Common myeloid progenitor, CD34-positive (primary cell): ENCODE measurements around the gene TRAPPC8.
"Not testable (repeated sequence)": the region's sequence is repeated elsewhere in the genome, so short reads cannot be mapped to it uniquely, and the experiment has no call there.

Experiments used
- CTCF ChIA-PET: fragments of 350-600 bp; sonication (Branson Sonifier 250); formaldehyde crosslinking; loops from one replicate; lab custom pipeline; 2021; ENCODE audit warnings: antibody characterized with exemption; lab: Charles Lee
- POLR2A ChIA-PET: fragments of 350-600 bp; sonication (Branson Sonifier 250); formaldehyde crosslinking; loops from one replicate; lab custom pipeline; 2021; ENCODE audit warnings: antibody characterized with exemption; lab: Charles Lee
- DNase-seq, 3 donors: peaks; one replicate each; pipeline versions ENCODE4 v3.0.0 to v3.0.0-alpha.2; 2013
- H3K27ac ChIP-seq, 2 experiments: 1 replicate in 1 of 2; 2 replicates in 1 of 2; pipeline ENCODE4 v1.7.0; 2013; ENCODE audit warnings: inconsistent platforms in 2 of 2, low read length in 2 of 2, mild to moderate bottlenecking in 2 of 2, low read depth in 1 of 2, moderate library complexity in 1 of 2; ENCODE audit not compliant: severe bottlenecking in 2 of 2, insufficient read depth in 1 of 2, poor library complexity in 1 of 2
- H3K27me3 ChIP-seq, 5 experiments: replicated peaks in 2 of 5; 1 replicate in 3 of 5; 2 replicates in 2 of 5; pipeline versions ENCODE4 v1.6.1 to v1.7.0; 2013; ENCODE audit warnings: low read length in 4 of 5, mild to moderate bottlenecking in 2 of 5, moderate library complexity in 2 of 5, inconsistent platforms in 1 of 5; ENCODE audit not compliant: insufficient read depth in 5 of 5, control insufficient read depth in 4 of 5
- H3K36me3 ChIP-seq, 4 experiments: 1 replicate in 2 of 4; 2 replicates in 2 of 4; pipeline versions ENCODE4 v1.6.1 to v1.7.0; 2013; ENCODE audit warnings: low read length in 3 of 4, control low read depth in 1 of 4, mild to moderate bottlenecking in 1 of 4; ENCODE audit not compliant: control insufficient read depth in 4 of 4, insufficient read depth in 4 of 4
- H3K4me1 ChIP-seq, 4 experiments: 1 replicate in 3 of 4; 2 replicates in 1 of 4; pipeline versions ENCODE4 v1.6.1 to v1.7.1; 2013; ENCODE audit warnings: low read length in 3 of 4, mild to moderate bottlenecking in 3 of 4, control low read depth in 1 of 4, inconsistent platforms in 1 of 4, moderate library complexity in 1 of 4; ENCODE audit not compliant: control insufficient read depth in 4 of 4, insufficient read depth in 4 of 4; ENCODE audit errors: control extremely low read depth in 1 of 4
- H3K4me3 ChIP-seq, 7 experiments: 1 replicate in 4 of 7; 2 replicates in 3 of 7; pipeline versions ENCODE4 v1.5.1 to v1.7.0; 2013; ENCODE audit warnings: mild to moderate bottlenecking in 7 of 7, low read length in 6 of 7, moderate library complexity in 6 of 7, inconsistent platforms in 2 of 7, low read depth in 2 of 7, control low read depth in 1 of 7; ENCODE audit not compliant: insufficient read depth in 4 of 7, control insufficient read depth in 1 of 7; ENCODE audit errors: extremely low read depth in 1 of 7
- H3K9me3 ChIP-seq, 5 experiments: 1 replicate in 4 of 5; 2 replicates in 1 of 5; pipeline versions ENCODE4 v1.6.1 to v1.7.1; 2013; ENCODE audit warnings: low read length in 4 of 5, mild to moderate bottlenecking in 2 of 5, inconsistent platforms in 1 of 5, low read depth in 1 of 5, moderate library complexity in 1 of 5; ENCODE audit not compliant: control insufficient read depth in 4 of 5, insufficient read depth in 2 of 5; ENCODE audit errors: control extremely low read depth in 1 of 5
- WGBS: methylation state at CpG from one replicate; pipeline ENCODE4 v1.1.5; 2013; ENCODE audit not compliant: insufficient coverage; 5-methylcytosine and 5-hydroxymethylcytosine counted together

The TRAPPC8 gene

DNA sequence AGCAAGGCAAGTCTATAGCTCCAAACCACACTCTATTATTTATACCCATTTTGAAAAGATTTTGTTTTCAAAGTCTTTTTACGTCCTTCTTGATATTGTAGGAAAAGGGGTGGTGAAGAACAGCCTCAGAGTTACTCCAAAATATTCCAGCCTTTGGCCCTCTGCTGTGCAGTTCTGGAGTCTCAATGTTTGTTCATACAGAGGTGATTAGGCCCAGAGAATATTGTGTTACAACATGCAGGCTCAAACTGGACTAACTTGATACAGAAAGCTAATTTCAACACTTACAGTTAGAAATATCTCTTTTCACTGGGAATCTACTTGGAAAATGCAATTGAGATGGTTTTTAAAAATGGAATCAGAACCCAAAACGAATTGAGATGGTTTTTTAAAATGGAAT, 141.8 kb downstream of the TRAPPC8 start:
- ChIA-PET POLR2A (no interaction called here), CTCF (interaction anchor here (1.0 kb wide), 1 partner anchor 15 kb away, joined by 3 read pairs; no protein-coding TSS in a partner anchor)
- Histone ChIP-seq H3K27ac (no peak overlapping the region), H3K4me1 (no peaks in the 10 kb centered on the region), H3K4me3 (no peak overlapping the region), H3K27me3 (no peaks in the 10 kb centered on the region), H3K9me3 (no peaks in the 10 kb centered on the region), H3K36me3 (no peaks in the 10 kb centered on the region)
- no CpG with 5 or more reads among the region's 2 CpGs for WGBS
- no peak for DNase-seq

DNA sequence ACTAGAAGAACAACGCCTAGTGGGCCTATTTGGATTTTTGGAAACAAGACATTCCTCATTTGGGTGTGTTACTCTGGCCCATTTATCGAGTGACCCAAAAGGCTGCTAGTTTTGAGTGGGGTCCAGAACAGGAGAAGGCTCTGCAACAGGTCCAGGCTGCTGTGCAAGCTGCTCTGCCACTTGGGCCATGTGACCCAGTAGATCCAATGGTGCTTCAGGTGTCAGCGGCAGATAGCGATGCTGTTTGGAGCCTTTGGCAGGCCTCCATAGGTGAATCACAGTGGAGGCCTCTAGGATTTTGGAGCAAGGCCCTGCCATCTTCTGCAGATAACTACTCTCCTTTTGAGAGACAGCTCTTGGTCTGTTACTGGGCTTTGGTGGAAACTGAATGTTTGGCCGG, 143.7 kb downstream of the TRAPPC8 start:
- WGBS = 75% methylated on average over 3 of the region's 5 CpGs
- H3K27me3 ChIP-seq, H3K9me3 ChIP-seq, POLR2A ChIA-PET, H3K4me1 ChIP-seq, H3K36me3 ChIP-seq, DNase-seq, H3K27ac ChIP-seq, H3K4me3 ChIP-seq: not testable (repeated sequence)
- CTCF ChIA-PET = interaction anchor here (1.8 kb wide), 1 partner anchor 21 kb away, joined by 3 read pairs; no protein-coding TSS in a partner anchor

DNA sequence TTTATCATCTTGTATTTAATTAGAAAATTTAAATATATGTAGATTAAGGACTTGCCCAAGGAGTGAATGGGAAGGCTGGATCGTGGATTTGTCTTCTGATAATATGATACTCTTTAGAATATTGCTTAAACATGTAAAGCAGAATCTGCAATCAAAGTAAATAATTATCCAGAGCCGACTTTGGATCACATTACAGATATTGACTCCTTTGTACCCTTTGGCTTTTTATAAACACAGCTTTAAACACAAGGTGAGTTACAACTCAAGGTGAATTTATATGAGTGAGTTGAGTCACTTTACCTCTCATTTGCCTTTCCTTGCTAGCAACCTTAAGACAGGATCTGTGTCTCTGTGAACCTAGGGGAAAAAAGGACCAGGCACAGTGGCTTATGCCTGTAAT, 144.5 kb downstream of the TRAPPC8 start:
- ChIA-PET POLR2A (no interaction called here), CTCF (no interaction called here)
- no CpG with 5 or more reads among the region's 2 CpGs for WGBS

DNA sequence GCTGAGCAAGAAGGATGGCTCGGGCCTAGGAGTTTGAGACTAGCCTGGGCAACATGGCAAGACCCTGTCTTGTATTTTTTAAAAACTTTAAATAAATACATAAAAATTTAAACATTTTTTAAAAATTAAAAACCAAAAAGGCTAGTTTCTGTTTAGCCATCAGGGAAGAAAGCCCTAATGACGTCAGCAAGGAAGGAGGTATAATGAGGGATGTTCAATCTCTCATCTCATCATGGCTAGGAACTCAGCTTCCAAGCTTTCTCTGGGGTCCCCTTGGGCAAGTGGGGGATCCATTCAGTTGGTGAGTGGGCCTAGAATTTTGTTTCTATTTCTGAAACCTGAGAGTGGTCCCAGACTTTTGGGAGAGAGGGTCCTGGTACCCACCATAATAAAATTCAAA, 147.2 kb downstream of the TRAPPC8 start:
- CTCF ChIA-PET = no interaction called here
- DNase-seq = no peak
- H3K27ac ChIP-seq = no peak overlapping the region
- H3K36me3 ChIP-seq = no peaks in the 10 kb centered on the region
- POLR2A ChIA-PET = no interaction called here
- H3K27me3 ChIP-seq = no peaks in the 10 kb centered on the region
- H3K4me1 ChIP-seq = peaks cover 0 to 21% (median 5%) of the 10 kb centered on the region in 4 experiments
- 86% methylated on average over 1 of the region's 2 CpGs for WGBS
- H3K9me3 ChIP-seq = no peaks in the 10 kb centered on the region
- no peak overlapping the region for H3K4me3 ChIP-seq

More for the DNA sequence above, 144.5 kb downstream of the TRAPPC8 start:
- Histone ChIP-seq H3K9me3 (no peaks in the 10 kb centered on the region), H3K4me3 (no peak overlapping the region), H3K4me1 (no peaks in the 10 kb centered on the region), H3K27me3 (no peaks in the 10 kb centered on the region), H3K36me3 (no peaks in the 10 kb centered on the region), H3K27ac (no peak overlapping the region)
- DNase-seq = no peak

DNA sequence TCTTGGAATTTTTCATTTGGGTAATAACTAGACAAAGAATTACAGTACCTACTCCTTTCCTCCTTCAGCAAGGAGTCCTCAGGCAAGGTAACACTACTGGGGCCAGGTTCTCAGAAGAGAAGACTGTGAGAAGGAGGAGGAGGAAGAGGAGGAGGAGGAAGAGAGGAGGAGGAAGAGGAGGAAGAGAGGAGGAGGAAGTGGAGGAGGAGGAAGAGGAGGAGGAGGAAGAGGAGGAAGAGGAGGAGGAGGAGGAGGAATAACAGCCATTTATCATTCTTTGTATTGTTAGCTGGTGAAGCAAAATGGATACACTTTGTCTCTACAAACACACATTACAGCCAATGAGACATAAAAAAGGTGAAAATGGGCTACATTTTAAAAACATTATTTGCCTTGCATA, 149.4 kb downstream of the TRAPPC8 start:
- Histone ChIP-seq H3K36me3 (no peaks in the 10 kb centered on the region), H3K27ac (no peak overlapping the region), H3K4me3 (no peak overlapping the region), H3K9me3 (no peaks in the 10 kb centered on the region), H3K4me1 (peaks cover 0 to 27% (median 5%) of the 10 kb centered on the region in 4 experiments), H3K27me3 (no peaks in the 10 kb centered on the region)
- no peak for DNase-seq
- CTCF ChIA-PET = interaction anchor here (1.1 kb wide), 1 partner anchor 29 kb away, joined by 3 read pairs; no protein-coding TSS in a partner anchor
- POLR2A ChIA-PET = no interaction called here

GRCh38 chr18:31792580-31792911, 150.4 kb downstream of the TRAPPC8 start:
- no peaks in the 10 kb centered on the region for H3K36me3 ChIP-seq
- H3K4me3 ChIP-seq = no peak overlapping the region
- no peaks in the 10 kb centered on the region for H3K27me3 ChIP-seq
- 96% methylated on average over 2 of the region's 2 CpGs for WGBS
- H3K9me3 ChIP-seq = no peaks in the 10 kb centered on the region
- ChIA-PET POLR2A (interaction anchor here (0.6 kb wide), 1 partner anchor 22 kb away, joined by 4 read pairs; no protein-coding TSS in a partner anchor), CTCF (interaction anchor here (1.1 to 1.6 kb wide), 2 partner anchors 30 to 68 kb away, joined by 3 to 4 read pairs; no protein-coding TSS in a partner anchor)
- no peak for DNase-seq
- H3K27ac ChIP-seq = no peak overlapping the region
- H3K4me1 ChIP-seq = peaks cover 0 to 27% (median 5%) of the 10 kb centered on the region in 4 experiments

GRCh38 chr18:31791817-31792579, 150.9 kb downstream of the TRAPPC8 start:
- H3K36me3 ChIP-seq = no peaks in the 10 kb centered on the region
- H3K9me3 ChIP-seq = no peaks in the 10 kb centered on the region
- POLR2A ChIA-PET = no interaction called here
- WGBS = 84% methylated on average over 5 of the region's 6 CpGs
- H3K4me3 ChIP-seq = no peak overlapping the region
- H3K4me1 ChIP-seq = peaks cover 0 to 27% (median 5%) of the 10 kb centered on the region in 4 experiments
- peak; percentile 5 to 61 (median 60) for DNase-seq
- CTCF ChIA-PET = interaction anchor here (1.2 to 1.6 kb wide), 2 partner anchors 28 to 67 kb away, joined by 3 to 4 read pairs; no protein-coding TSS in a partner anchor
- H3K27me3 ChIP-seq = no peaks in the 10 kb centered on the region
- no peak overlapping the region for H3K27ac ChIP-seq
